ENCODE results near the gene MST1R.

MST1R gene

DNA sequence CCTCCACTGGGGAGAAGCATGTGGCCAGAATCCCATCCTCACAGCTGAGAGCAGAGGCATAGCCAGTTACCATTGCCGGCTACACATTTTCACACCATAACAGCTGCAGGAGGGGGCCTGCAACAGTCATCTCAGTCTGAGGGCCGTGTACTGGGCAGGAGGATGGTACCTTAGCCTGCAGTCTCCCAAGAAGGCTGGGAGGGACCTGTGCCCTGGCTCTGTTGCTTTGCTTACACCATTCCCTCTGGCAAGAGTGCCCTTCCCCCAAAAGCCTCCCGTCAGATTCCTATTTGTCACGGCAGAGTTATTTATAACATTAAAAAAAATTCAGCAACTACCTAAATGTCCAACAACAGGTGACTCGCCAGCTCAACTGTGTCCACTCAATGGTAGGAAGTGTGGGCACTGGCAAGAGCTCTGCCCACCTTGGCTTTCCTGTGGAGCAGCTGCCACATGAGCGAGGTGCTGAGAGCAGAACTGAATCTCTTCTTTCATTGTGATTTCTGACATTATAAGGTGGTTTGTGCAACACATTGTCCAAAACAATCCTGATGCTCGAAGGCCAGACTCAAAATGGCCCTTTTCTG, 38.4 kb downstream of the MST1R start:
- H3K27me3 ChIP-seq: peaks cover 24 to 29% (median 26%) of the 10 kb centered on the region in 11 experiments
- H3K27ac ChIP-seq: no peak overlapping the region
- H3K4me1 ChIP-seq: peaks cover 0 to 23% (median 17%) of the 10 kb centered on the region in 10 experiments; a peak in 18 of 20 replicates
- H3K4me2 ChIP-seq: no peak overlapping the region
- no peaks in the 10 kb centered on the region for H3K9me3 ChIP-seq (replicated peaks in 1 of 11)
- H3K4me3 ChIP-seq: no peak overlapping the region
- H4K20me1 ChIP-seq: peaks cover 0 to 62% (median 6%) of the 10 kb centered on the region in 11 experiments; a peak in 11 of 22 replicates
- no peak for TF ChIP-seq Cebpa-rat (IDR thresholded peaks at IDR 0.05)
- H3K9ac ChIP-seq: no peak overlapping the region
- no peaks in the 10 kb centered on the region for H3K36me3 ChIP-seq

DNA sequence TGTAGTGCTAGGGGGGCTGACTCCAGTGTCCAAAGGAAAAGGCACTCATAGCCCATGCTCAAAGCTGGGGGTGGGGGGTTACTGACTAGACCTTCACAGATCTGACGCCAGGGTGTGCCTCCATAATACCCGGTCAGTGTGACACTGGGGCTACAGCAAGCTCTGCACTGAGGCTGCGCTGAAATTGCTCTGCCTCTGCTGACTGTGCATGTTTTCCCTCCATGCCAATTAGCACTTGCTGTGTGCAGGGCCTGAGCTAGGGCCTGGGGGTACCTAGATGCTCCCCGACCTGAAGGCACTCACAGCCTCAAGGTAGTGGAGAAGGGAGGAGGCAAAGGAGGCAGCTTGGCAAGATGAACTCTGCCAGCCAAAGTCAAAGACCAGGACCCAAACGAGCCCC, 39.2 kb downstream of the MST1R start:
- Histone ChIP-seq H3K4me1 (peaks cover 0 to 17% (median 10%) of the 10 kb centered on the region in 10 experiments; a peak in 17 of 20 replicates), H3K9me3 (replicated peaks in 1 of 11) (no peaks in the 10 kb centered on the region), H3K36me3 (no peaks in the 10 kb centered on the region), H3K27ac (no peak overlapping the region), H3K27me3 (peaks cover 16 to 21% (median 18%) of the 10 kb centered on the region in 11 experiments), H3K9ac (no peak overlapping the region), H3K4me3 (no peak overlapping the region), H3K4me2 (no peak overlapping the region), H4K20me1 (peaks cover 0 to 54% (median 0%) of the 10 kb centered on the region in 11 experiments; a peak in 9 of 22 replicates)
- no peak for TF ChIP-seq Cebpa-rat (IDR thresholded peaks at IDR 0.05)

DNA sequence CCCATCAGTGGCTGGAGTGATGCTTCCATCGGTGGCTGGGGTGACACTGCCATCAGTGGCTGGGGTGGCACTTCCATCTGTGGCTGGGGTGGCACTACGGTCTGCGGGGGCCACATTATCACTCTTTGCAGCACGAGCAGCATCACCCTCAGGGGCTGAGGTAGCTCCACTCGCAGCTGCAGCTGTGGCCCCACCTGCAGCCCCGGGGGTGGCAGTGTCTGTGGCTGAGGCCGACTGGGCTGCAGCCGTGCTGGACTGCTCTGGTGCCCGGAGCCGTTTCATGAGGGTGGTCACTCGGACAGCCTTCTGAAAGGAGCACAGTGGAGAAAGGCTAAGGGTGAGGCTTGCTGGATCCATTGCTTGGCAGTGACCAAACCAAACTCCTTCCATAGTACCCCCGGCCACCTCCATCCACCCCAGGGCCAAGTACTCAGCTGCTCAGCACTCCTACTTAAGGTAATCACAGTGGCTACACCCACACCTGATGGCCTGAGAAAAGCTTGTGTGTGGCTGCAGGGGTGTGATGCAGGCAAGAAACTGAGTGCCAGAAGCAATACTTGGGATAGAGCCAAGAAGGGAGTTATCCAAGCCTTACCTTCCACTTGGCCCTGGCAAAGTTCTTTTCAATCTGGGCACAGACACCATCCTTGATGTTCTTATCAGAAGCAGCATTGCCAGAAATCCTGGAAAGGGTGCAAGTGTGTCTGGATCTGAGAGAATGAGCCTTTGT, 43.9 kb downstream of the MST1R start:
- H3K36me3 ChIP-seq: no peaks in the 10 kb centered on the region
- H3K4me2 ChIP-seq: no peak overlapping the region
- no peaks in the 10 kb centered on the region for H3K27me3 ChIP-seq
- H3K9me3 ChIP-seq (replicated peaks in 1 of 11): no peaks in the 10 kb centered on the region
- H3K27ac ChIP-seq: no peak overlapping the region
- no peak for TF ChIP-seq Cebpa-rat (IDR thresholded peaks at IDR 0.05)
- H4K20me1 ChIP-seq: peaks cover 0 to 9% (median 0%) of the 10 kb centered on the region in 11 experiments; a peak in 1 of 22 replicates
- no peak overlapping the region for H3K4me3 ChIP-seq
- H3K9ac ChIP-seq: no peak overlapping the region
- peaks cover 12 to 41% (median 37%) of the 10 kb centered on the region in 10 experiments for H3K4me1 ChIP-seq

DNA sequence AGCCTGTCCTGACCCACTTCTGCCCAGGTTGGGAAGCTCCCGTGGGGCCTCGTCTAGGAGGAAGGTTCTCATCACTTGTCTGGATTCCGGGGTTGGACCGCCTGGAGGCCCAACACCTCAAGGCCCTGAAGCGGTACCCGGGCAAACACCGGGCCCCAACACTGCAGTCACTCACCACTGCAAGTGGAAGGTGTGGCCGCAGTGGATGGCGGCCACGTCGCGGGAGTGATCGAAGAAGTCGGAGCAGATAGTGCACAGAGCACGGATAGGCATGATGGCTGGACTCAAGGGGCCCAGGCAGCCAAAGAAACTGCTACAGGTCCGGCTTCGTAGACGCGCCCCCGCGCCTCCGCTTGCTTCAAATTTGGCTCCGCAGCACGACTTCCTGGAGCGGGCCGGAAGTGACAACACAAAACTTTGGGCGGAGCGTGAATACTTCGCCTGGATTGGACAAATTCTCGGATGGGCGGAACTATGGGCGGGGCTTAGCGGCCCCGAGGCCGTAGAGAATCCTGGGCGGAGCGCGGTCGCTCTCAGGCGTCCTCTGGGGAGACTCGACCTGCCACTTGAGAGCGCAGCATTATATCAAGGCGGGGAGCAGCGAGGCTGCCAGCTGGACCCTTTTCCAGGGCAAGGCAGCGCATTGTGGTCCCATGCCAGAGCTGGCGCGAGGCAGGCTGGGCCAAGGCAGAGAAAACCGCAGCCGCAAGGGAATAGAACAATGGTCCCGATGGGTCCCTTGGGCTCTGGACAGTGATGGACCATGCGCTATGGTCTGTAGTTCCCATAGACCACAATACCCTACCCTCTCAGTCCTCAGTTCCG, 47.3 kb downstream of the MST1R start, which contains the start of gene TRAIP:
Gene TRAIP (minus strand): TSS at position 384 of the 825 bp plus-strand sequence. CDS start 111 bp downstream, at position 273.
- peaks cover 12 to 43% (median 39%) of the 10 kb centered on the region in 10 experiments for H3K4me1 ChIP-seq
- no peaks in the 10 kb centered on the region for H3K27me3 ChIP-seq

DNA sequence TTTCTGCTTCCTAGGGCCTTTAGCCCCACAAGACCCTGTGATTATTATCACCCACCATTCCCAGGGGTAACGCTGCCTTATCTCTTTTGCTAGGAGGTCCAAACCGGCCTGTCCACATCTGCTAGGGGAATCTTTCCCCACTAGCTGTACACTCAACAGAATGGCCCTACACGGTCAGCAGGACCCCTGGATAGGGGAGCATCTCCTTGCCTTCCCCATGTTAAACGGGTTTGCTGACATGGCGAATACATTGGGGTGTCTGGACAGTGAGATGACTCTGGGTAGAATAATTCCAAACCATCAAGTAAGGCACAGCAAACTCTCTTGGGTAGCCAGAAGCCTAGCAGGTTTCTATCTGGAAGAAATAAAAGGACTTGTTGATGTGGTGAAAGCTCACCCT, 48.0 kb downstream of the MST1R start:
- peak overlapping the region in 9 of 11 experiments; percentile 43 to 77 (median 66); a peak in 13 of 22 replicates for H3K27ac ChIP-seq
- H3K9ac ChIP-seq: peak overlapping the region; percentile 70 to 84 (median 76); a peak in 21 of 22 replicates
- no peaks in the 10 kb centered on the region for H3K9me3 ChIP-seq (replicated peaks in 1 of 11)
- 0 out of 22 replicates have a peak, but pooled peaks cover 0 to 8% (median 0%) of the 10 kb centered on the region in 11 experiments for H4K20me1 ChIP-seq
- peak overlapping the region; percentile 61 to 87 (median 78) for H3K4me3 ChIP-seq
- H3K27me3 ChIP-seq: no peaks in the 10 kb centered on the region
- H3K4me1 ChIP-seq: peaks cover 12 to 43% (median 39%) of the 10 kb centered on the region in 10 experiments
- no peak for TF ChIP-seq Cebpa-rat (IDR thresholded peaks at IDR 0.05)
- peak overlapping the region; percentile 86 to 100 (median 94) for H3K4me2 ChIP-seq
- peaks cover 0 to 16% (median 3%) of the 10 kb centered on the region in 11 experiments; a peak in 3 of 22 replicates for H3K36me3 ChIP-seq

More for the DNA sequence above, 47.3 kb downstream of the MST1R start, which contains the start of gene TRAIP:
- Histone ChIP-seq H3K27ac (peak within 1 kb of the TSS in 10 of 11 experiments; percentile 37 to 77 (median 66); a peak in 20 of 22 replicates), H3K4me2 (peak within 1 kb of the TSS; percentile 87 to 100 (median 94)), H3K4me3 (peak within 1 kb of the TSS; percentile 61 to 87 (median 78)), H3K9ac (peak within 1 kb of the TSS; percentile 70 to 84 (median 76)), H3K9me3 (replicated peaks in 1 of 11) (no peaks in the 10 kb centered on the region), H4K20me1 (0 out of 22 replicates have a peak, but pooled peaks cover 0 to 8% (median 0%) of the 10 kb centered on the region in 11 experiments), H3K36me3 (peaks cover 0 to 16% (median 0%) of the 10 kb centered on the region in 11 experiments; a peak in 1 of 22 replicates)
- no peak for TF ChIP-seq Cebpa-rat (IDR thresholded peaks at IDR 0.05)

DNA sequence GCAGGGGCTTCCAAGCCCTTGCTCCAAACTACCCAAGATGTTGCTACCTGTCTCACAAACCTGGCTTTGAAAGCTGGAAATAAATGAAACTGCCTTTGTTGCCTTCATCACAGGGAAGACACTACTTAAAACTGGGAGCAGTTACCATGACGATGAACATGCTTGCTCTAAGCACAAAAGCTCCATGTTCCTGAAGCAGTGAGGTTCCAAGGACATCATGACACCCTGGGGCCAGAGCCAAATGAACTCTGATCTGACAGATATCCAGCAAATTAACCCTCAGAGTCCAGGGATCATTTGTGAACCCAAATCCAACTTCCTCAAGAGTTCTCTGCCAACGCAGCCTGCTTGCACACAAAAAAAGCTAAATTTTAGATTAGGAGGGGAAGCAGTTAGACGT, 58.0 kb downstream of the MST1R start:
- H3K36me3 ChIP-seq: peaks cover 17 to 82% (median 69%) of the 10 kb centered on the region in 11 experiments; a peak in 21 of 22 replicates
- peaks cover 0 to 16% (median 0%) of the 10 kb centered on the region in 11 experiments; a peak in 1 of 22 replicates for H4K20me1 ChIP-seq
- no peaks in the 10 kb centered on the region for H3K9me3 ChIP-seq (replicated peaks in 1 of 11)
- H3K27me3 ChIP-seq: no peaks in the 10 kb centered on the region
- no peak overlapping the region for H3K4me3 ChIP-seq
- no peak for TF ChIP-seq Cebpa-rat (IDR thresholded peaks at IDR 0.05)
- H3K4me1 ChIP-seq: peaks cover under 1 to 14% (median 11%) of the 10 kb centered on the region in 10 experiments; a peak in 17 of 20 replicates
- no peak overlapping the region; a peak in 1 of 22 replicates for H3K9ac ChIP-seq
- H3K4me2 ChIP-seq: no peak overlapping the region
- H3K27ac ChIP-seq: no peak overlapping the region

DNA sequence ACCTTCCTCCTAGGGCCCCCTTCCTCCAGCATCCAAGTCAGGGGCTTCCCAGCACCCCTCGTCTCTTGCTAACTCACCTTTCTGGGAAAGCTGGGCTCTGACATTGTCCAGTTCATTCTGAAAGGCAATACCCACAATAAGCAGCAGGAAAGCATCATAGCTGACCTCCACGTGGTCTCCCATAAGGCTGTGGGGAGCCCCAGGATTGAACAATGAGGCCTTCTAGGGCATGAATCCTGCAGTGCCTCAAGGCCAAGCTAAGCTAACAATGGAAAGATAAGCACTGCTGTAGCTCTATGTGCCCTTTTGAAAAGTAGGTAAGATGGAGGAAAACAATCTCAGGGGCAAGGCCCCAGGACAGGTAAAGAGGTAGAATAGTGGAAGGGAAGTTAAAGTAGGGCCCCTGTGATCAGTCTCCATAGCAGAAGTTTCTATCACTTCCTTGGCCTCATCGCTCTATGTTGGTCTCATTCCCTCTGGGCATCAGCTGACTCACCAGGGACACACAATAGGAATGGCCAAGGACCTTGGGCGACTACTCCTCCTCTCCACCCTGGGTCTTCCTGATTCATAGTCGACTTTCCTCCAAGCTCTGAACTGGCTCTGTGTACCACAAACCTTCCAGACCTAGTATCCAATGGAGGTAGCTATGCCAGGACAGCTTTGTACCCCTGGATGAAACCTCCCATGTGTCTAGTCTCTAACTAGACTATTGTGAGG, 59.0 kb downstream of the MST1R start:
- H3K36me3 ChIP-seq: peaks cover 17 to 77% (median 69%) of the 10 kb centered on the region in 11 experiments; a peak in 21 of 22 replicates
- H3K9ac ChIP-seq: no peak overlapping the region
- no peak overlapping the region for H3K4me2 ChIP-seq
- H3K4me3 ChIP-seq: no peak overlapping the region
- H3K27ac ChIP-seq: no peak overlapping the region
- TF ChIP-seq Cebpa-rat (IDR thresholded peaks at IDR 0.05): no peak
- no peaks in the 10 kb centered on the region for H3K9me3 ChIP-seq (replicated peaks in 1 of 11)
- peaks cover 7 to 24% (median 22%) of the 10 kb centered on the region in 10 experiments; a peak in 18 of 20 replicates for H3K4me1 ChIP-seq
- H3K27me3 ChIP-seq: no peaks in the 10 kb centered on the region
- H4K20me1 ChIP-seq: peaks cover 0 to 16% (median 0%) of the 10 kb centered on the region in 11 experiments; a peak in 1 of 22 replicates
